Right lung (tissue), 5 donors: Measurements from ENCODE around the gene GASK1A. TPM values are rescaled to one million over a fixed set of nuclear protein-coding genes. Genes with fewer than 3 reads are reported as not detected.
"Not testable (repeated sequence)": the region's sequence is repeated elsewhere in the genome, so short reads cannot be mapped to it uniquely, and the experiment has no call there.

Experiments used
- DNase-seq, 2 donors: peaks; one replicate each; pipeline ENCODE4 v3.0.0-alpha.2; 2013
- polyA plus RNA-seq, 5 donors: library from polyadenylated mRNA; unstranded; fragments of 120-200 nt; gene quantifications; one replicate each; pipeline versions ENCODE4 v1.2.1 to v1.2.3, GENCODE V29; 2013; ENCODE audit warnings: inconsistent platforms in 1 of 5, low replicate concordance in 1 of 5; ENCODE audit not compliant: insufficient read length in 5 of 5, insufficient read depth in 1 of 5

GASK1A gene
- polyA plus RNA-seq, 5 donors: 2.9 to 5.2 (median 4.3) TPM

- DNase-seq: no peak
These were observed 82.2 kb downstream of the GASK1A start for GRCh38 chr3:43061101-43061895.

GRCh38 chr3:43062040-43062563, 83.0 kb downstream of the GASK1A start:
- DNase-seq: no peak

- DNase-seq: no peak
These were observed 83.5 kb downstream of the GASK1A start for GRCh38 chr3:43062564-43063040.

GRCh38 chr3:43063114-43063513, 84.0 kb downstream of the GASK1A start:
- DNase-seq: no peak

- not testable (repeated sequence) for DNase-seq
These were observed 91.6 kb downstream of the GASK1A start for GRCh38 chr3:43070670-43071069.

GRCh38 chr3:43071313-43071893, 92.3 kb downstream of the GASK1A start:
- no peak for DNase-seq

- no peak for DNase-seq
These were observed 93.2 kb downstream of the GASK1A start for GRCh38 chr3:43072361-43072760.

- DNase-seq: no peak
These were observed 94.2 kb downstream of the GASK1A start for GRCh38 chr3:43073116-43073835.

- no peak for DNase-seq
These were observed 94.7 kb downstream of the GASK1A start for GRCh38 chr3:43073836-43074220.

- no peak for DNase-seq
These were observed 95.4 kb downstream of the GASK1A start for GRCh38 chr3:43074482-43074881.

- no peak for DNase-seq
These were observed 96.0 kb downstream of the GASK1A start for GRCh38 chr3:43074901-43075689.

- no peak for DNase-seq
These were observed 97.0 kb downstream of the GASK1A start for GRCh38 chr3:43075904-43076661.

- DNase-seq: peak; percentile 11 to 31
These were observed 97.7 kb downstream of the GASK1A start for GRCh38 chr3:43076857-43077256.

GRCh38 chr3:43077261-43077660, 98.2 kb downstream of the GASK1A start:
- no peak for DNase-seq

GRCh38 chr3:43077707-43078106, 98.6 kb downstream of the GASK1A start:
- DNase-seq: no peak

GRCh38 chr3:43079536-43080332, 100.6 kb downstream of the GASK1A start:
- DNase-seq: no peak

GRCh38 chr3:43080726-43081568, 101.8 kb downstream of the GASK1A start:
- no peak for DNase-seq

- no peak for DNase-seq
These were observed 102.7 kb downstream of the GASK1A start for GRCh38 chr3:43081796-43082195.

GRCh38 chr3:43082457-43082856, 103.3 kb downstream of the GASK1A start:
- no peak for DNase-seq
